ENCODE measurements around the gene MED26. TPM values are rescaled to one million over a fixed set of nuclear protein-coding genes. Genes with fewer than 3 reads are reported as not detected.

Gene MED26
- total and polyA plus RNA-seq, 10 of the 15 experiments (the other 5 are each of a cell fraction or from before 2014, with no cell fraction given) = 1.1 to 21.4 (median 9.7) TPM

GRCh38 chr19:16659464-16659831 is 31.4 kb upstream of the MED26 start:
- ChIA-PET SMC1A (ENCODE audit: uncharacterized antibody, unreplicated experiment) (interaction anchor here (0.6 to 3.9 kb wide), 4 partner anchors 18 to 415 kb away, joined by 3 to 21 read pairs (median 4); no protein-coding TSS in a partner anchor), RAD21 (ENCODE audit: unreplicated experiment) (interaction anchor here (3.3 kb wide), 1 partner anchor 72 kb away, joined by 22 read pairs; no protein-coding TSS in a partner anchor), POLR2A (interaction anchor here (1.0 to 4.9 kb wide), 3 partner anchors 17 to 88 kb away, joined by 3 to 64 read pairs (median 4); partner anchors contain the start of gene SLC35E1), CTCF (interaction anchor here (0.8 kb wide), 1 partner anchor 21 kb away, joined by 4 read pairs; no protein-coding TSS in a partner anchor)
- peaks cover 13% of the 10 kb centered on the region for H4K20me1 ChIP-seq (ENCODE audit: control insufficient read depth, insufficient read depth)
- peaks cover 19% of the 10 kb centered on the region for H3K4me1 ChIP-seq (ENCODE audit: control insufficient read depth, insufficient read depth, low read length)
- H3K9me3 ChIP-seq (replicated peaks; ENCODE audit: control insufficient read depth, insufficient read depth, low read length) = no peaks in the 10 kb centered on the region
- no peak for FAIRE-seq
- H3K36me3 ChIP-seq (ENCODE audit: control insufficient read depth in 2 of 2, insufficient read depth in 2 of 2, low read length in 1 of 2) = peaks cover 6 to 31% of the 10 kb centered on the region in 2 experiments
- intact Hi-C loops (cut with micrococcal nuclease; ENCODE audit: unreplicated experiment) = no loop called here
- whole genome bisulfite sequencing (ENCODE audit: insufficient coverage, insufficient replicate concordance, low lambda C conversion rate, missing lambda C conversion rate) = 5% methylated on average over 14 of the region's 14 CpGs
- peak overlapping the region; percentile 94 for H3K27ac ChIP-seq (ENCODE audit: control insufficient read depth, insufficient read depth)
- H3K4me3 ChIP-seq = peak overlapping the region; percentile 99
- DNase-seq (ENCODE audit: low read depth, low spot score) = no peak
- H3K27me3 ChIP-seq (replicated peaks in 1 of 2; ENCODE audit: control insufficient read depth in 2 of 2, insufficient read depth in 2 of 2, low read length in 1 of 2) = no peaks in the 10 kb centered on the region
- H2AFZ ChIP-seq (ENCODE audit: control insufficient read depth, low read depth, low read length) = no peak overlapping the region
- peak overlapping the region; percentile 97 for H3K4me2 ChIP-seq (ENCODE audit: control insufficient read depth, insufficient read depth)
- TSS peak; percentile 59 for BruUV-seq (replicated peaks)
- ATAC-seq = no peak
- in situ Hi-C loops (cut with MboI) = no loop called here
- H3K9ac ChIP-seq (ENCODE audit: control insufficient read depth, insufficient read depth, low read length) = peak overlapping the region; percentile 87
- H3K79me2 ChIP-seq (ENCODE audit: control insufficient read depth, insufficient read depth, low read length) = peaks cover 62% of the 10 kb centered on the region
- no peak for TF ChIP-seq ETV6 (conservative IDR thresholded peaks at IDR 0.05 in 1 of 2, IDR thresholded peaks at IDR 0.05 in 1 of 2; ENCODE audit: borderline replicate concordance in 1 of 2, low read depth in 1 of 2)
- TF ChIP-seq NR2F1 (conservative IDR thresholded peaks at IDR 0.05) = no peak
- TF ChIP-seq LARP7 (IDR thresholded peaks at IDR 0.05) = no peak
- no peak for TF ChIP-seq MTA2 (IDR thresholded peaks at IDR 0.05; ENCODE audit: low read depth)
- no peak for TF ChIP-seq SMAD5 (IDR thresholded peaks at IDR 0.05; ENCODE audit: low read depth)
- no peak for TF ChIP-seq ATF2 (IDR thresholded peaks at IDR 0.05; ENCODE audit: low read length)
- TF ChIP-seq IRF5 (IDR thresholded peaks at IDR 0.05; ENCODE audit: borderline replicate concordance) = no peak
- TF ChIP-seq SMC3 (IDR thresholded peaks at IDR 0.05; ENCODE audit: borderline replicate concordance, low read length) = no peak
- TF ChIP-seq IRF3 (IDR thresholded peaks at IDR 0.05) = no peak
- no peak for TF ChIP-seq PAX8 (IDR thresholded peaks at IDR 0.05)
- no peak for TF ChIP-seq BACH1 (IDR thresholded peaks at IDR 0.05; ENCODE audit: borderline replicate concordance)
- no peak for TF ChIP-seq E2F4 (IDR thresholded peaks at IDR 0.05; ENCODE audit: low read depth, low read length)
- TF ChIP-seq ZNF622 (IDR thresholded peaks at IDR 0.05) = no peak
- no peak for TF ChIP-seq BHLHE40 (IDR thresholded peaks at IDR 0.05; ENCODE audit: borderline replicate concordance in 1 of 2, low read depth in 2 of 2, low read length in 1 of 2)
- TF ChIP-seq ZNF384 (IDR thresholded peaks at IDR 0.05; ENCODE audit: borderline replicate concordance, low read depth, low read length) = no peak
- TF ChIP-seq ELK1 (IDR thresholded peaks at IDR 0.05; ENCODE audit: low read depth, low read length) = no peak

All from GM12878 (cell line).